Activated B cell treated with CpG ODN at 0.5 μM for 24 hours (primary cell): ENCODE measurements around the gene CYP26B1. TPM values are rescaled to one million over a fixed set of nuclear protein-coding genes. Genes with fewer than 3 reads are reported as not detected.

Experiments used
- ATAC-seq: fragments of 200-7000 bp; cut with Tn5 transposase; one replicate; pipeline ENCODE4 v1.10.0; 2021; ENCODE audit warnings: low read depth, mild to moderate bottlenecking, moderate library complexity
- CTCF ChIA-PET: fragments of 350-600 bp; sonication (Branson Sonifier 250); formaldehyde crosslinking; loops from one replicate; lab custom pipeline; 2021; ENCODE audit warnings: antibody characterized with exemption; lab: Charles Lee
- POLR2A ChIA-PET: fragments of 350-600 bp; sonication (Branson Sonifier 250); formaldehyde crosslinking; loops from one replicate; lab custom pipeline; 2021; ENCODE audit warnings: antibody characterized with exemption; lab: Charles Lee
- DNase-seq: peaks from one replicate; pipeline ENCODE4 v3.0.0; 2022
- H3K27ac Mint-ChIP-seq: one replicate; pipeline ENCODE4 v1.8.0; 2020; ENCODE audit warnings: mixed read lengths
- H3K27me3 Mint-ChIP-seq: one replicate; pipeline ENCODE4 v1.8.0; 2021; ENCODE audit warnings: mixed read lengths
- H3K36me3 Mint-ChIP-seq: one replicate; pipeline ENCODE4 v1.8.0; 2021; ENCODE audit warnings: low read depth, mixed read lengths
- H3K4me1 Mint-ChIP-seq: one replicate; pipeline ENCODE4 v1.8.0; 2021; ENCODE audit warnings: mixed read lengths
- H3K4me3 Mint-ChIP-seq: one replicate; pipeline ENCODE4 v1.8.0; 2020; ENCODE audit warnings: mild to moderate bottlenecking, mixed read lengths
- H3K9me3 Mint-ChIP-seq: one replicate; pipeline ENCODE4 v1.8.0; 2020; ENCODE audit warnings: mixed read lengths
- CTCF ChIP-seq: fragments of 200-600 bp; IDR thresholded peaks from one replicate; pipeline ENCODE4 v1.8.0; 2022; ENCODE audit warnings: antibody characterized with exemption, mild to moderate bottlenecking
- intact Hi-C: fragments of 100-400 bp; cut with micrococcal nuclease; formaldehyde crosslinking; loops from one replicate; pipeline ENCODE4 v1.15.1; 2024
- total RNA-seq: library from RNA; stranded (reverse); gene quantifications from 2 replicates; pipeline ENCODE4 v1.2.3, GENCODE V29; 2022

CYP26B1 gene
- total RNA-seq, 1 donor from 2014 or later: not detected

GRCh38 chr2:72109904-72110303, 37.8 kb downstream of the CYP26B1 start:
- ChIA-PET POLR2A (no interaction called here), CTCF (no interaction called here)
- Mint-ChIP-seq H3K4me1 (no peaks in the 10 kb centered on the region), H3K27ac (no peak overlapping the region), H3K4me3 (no peak overlapping the region), H3K27me3 (peaks cover 6% of the 10 kb centered on the region), H3K36me3 (no peaks in the 10 kb centered on the region), H3K9me3 (peaks cover 4% of the 10 kb centered on the region)
- TF ChIP-seq CTCF: no peak
- DNase-seq: no peak
- intact Hi-C loops: no loop called here
- no peak for ATAC-seq

- peaks cover 6% of the 10 kb centered on the region for H3K27me3 Mint-ChIP-seq
- no peak overlapping the region for H3K4me3 Mint-ChIP-seq
- intact Hi-C loops: no loop called here
- DNase-seq (no peak), ATAC-seq (no peak)
- H3K9me3 Mint-ChIP-seq: peaks cover 4% of the 10 kb centered on the region
- ChIA-PET POLR2A (no interaction called here), CTCF (no interaction called here)
- no peaks in the 10 kb centered on the region for H3K36me3 Mint-ChIP-seq
- H3K4me1 Mint-ChIP-seq: no peaks in the 10 kb centered on the region
- H3K27ac Mint-ChIP-seq: no peak overlapping the region
- TF ChIP-seq CTCF: no peak
Measured at GRCh38 chr2:72109291-72109690, 38.4 kb downstream of the CYP26B1 start.

- Mint-ChIP-seq H3K4me3 (no peak overlapping the region), H3K9me3 (peaks cover 4% of the 10 kb centered on the region), H3K4me1 (no peaks in the 10 kb centered on the region), H3K27me3 (peaks cover 8% of the 10 kb centered on the region), H3K36me3 (no peaks in the 10 kb centered on the region), H3K27ac (no peak overlapping the region)
- ATAC-seq (no peak), DNase-seq (no peak)
- POLR2A ChIA-PET: no interaction called here
- CTCF ChIA-PET: no interaction called here
- TF ChIP-seq CTCF: no peak
- intact Hi-C loops: no loop called here
Measured at GRCh38 chr2:72108121-72108520, 39.5 kb downstream of the CYP26B1 start.

- ChIA-PET CTCF (no interaction called here), POLR2A (no interaction called here)
- Mint-ChIP-seq H3K36me3 (no peaks in the 10 kb centered on the region), H3K27ac (no peak overlapping the region), H3K4me3 (no peak overlapping the region), H3K4me1 (no peaks in the 10 kb centered on the region), H3K27me3 (peaks cover 10% of the 10 kb centered on the region), H3K9me3 (peaks cover 1% of the 10 kb centered on the region)
- DNase-seq: no peak
- intact Hi-C loops: no loop called here
- ATAC-seq: no peak
- no peak for TF ChIP-seq CTCF
Measured at GRCh38 chr2:72106978-72107377, 40.7 kb downstream of the CYP26B1 start.

- intact Hi-C loops: no loop called here
- Mint-ChIP-seq H3K4me1 (no peaks in the 10 kb centered on the region), H3K4me3 (no peak overlapping the region), H3K27me3 (peaks cover 7% of the 10 kb centered on the region), H3K27ac (no peak overlapping the region), H3K36me3 (no peaks in the 10 kb centered on the region), H3K9me3 (no peaks in the 10 kb centered on the region)
- ChIA-PET CTCF (no interaction called here), POLR2A (no interaction called here)
- no peak for ATAC-seq
- TF ChIP-seq CTCF: no peak
- DNase-seq: no peak
Measured at GRCh38 chr2:72104821-72105588, 42.7 kb downstream of the CYP26B1 start.
